AG09309 (cell line): ENCODE data around the gene MPZ.

Experiments used
- DNase-seq: peaks from one replicate; pipeline ENCODE4 v3.0.0-alpha.2; 2010; ENCODE audit warnings: low read depth
- H3K4me3 ChIP-seq: 2 replicates; pipeline ENCODE4 v1.5.1; 2011; ENCODE audit warnings: mild to moderate bottlenecking, low read depth, low read length, moderate library complexity; ENCODE audit not compliant: control insufficient read depth
- CTCF ChIP-seq: IDR thresholded peaks from 2 replicates; pipeline ENCODE4 v1.5.1; 2011; ENCODE audit warnings: mild to moderate bottlenecking, low read depth, low read length, inconsistent platforms; ENCODE audit not compliant: insufficient read depth, control insufficient read depth; ENCODE audit errors: missing control alignments

Gene MPZ

DNA sequence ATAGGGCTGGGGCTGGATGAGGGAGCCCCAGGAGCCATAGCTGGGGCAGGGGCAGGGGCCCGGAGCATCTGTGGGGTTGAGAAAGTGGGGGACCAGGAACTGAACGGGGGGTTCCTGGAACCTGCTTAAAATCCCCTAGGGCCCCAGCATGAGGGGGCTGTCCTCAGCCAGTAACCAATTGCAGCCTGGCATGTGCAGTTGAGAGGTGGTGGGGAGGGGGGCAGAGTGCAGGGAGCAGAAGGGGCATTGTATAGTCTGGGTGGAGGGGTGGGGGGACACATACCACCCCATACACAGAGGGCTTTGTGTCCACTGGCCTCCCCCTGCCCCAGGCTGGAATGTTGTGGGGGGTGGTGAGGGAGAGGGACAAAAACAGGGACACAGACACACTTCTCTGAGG is at the start of gene MPZ:
Gene MPZ, minus strand, starts transcription at position 101 of the 400 bp plus-strand sequence. Its CDS starts 63 bp downstream, at position 38.
- no peak for TF ChIP-seq CTCF
- no peak for DNase-seq
- H3K4me3 ChIP-seq, result no peak within 1 kb of the TSS

DNA sequence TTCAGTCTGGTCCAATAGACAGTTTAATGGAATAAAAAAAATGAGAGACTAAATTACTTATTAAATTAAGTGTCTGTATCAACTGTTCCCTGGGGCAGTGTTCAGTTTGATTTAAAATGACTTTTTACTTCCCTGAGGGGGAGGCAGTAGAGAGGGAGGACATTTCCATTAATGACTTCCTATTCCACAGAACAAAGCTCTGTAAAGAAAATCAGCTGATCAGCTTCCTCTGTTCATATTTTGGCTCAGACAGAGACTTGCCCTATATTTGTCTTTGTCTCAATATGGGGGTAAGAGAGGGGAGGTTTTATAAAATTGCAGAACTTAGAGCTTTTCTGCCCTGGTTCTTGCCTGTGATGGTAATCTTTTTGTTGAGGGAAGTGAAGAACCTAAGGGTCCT is 49.5 kb upstream of the MPZ start:
- no peak for TF ChIP-seq CTCF
- no peak for DNase-seq

DNA sequence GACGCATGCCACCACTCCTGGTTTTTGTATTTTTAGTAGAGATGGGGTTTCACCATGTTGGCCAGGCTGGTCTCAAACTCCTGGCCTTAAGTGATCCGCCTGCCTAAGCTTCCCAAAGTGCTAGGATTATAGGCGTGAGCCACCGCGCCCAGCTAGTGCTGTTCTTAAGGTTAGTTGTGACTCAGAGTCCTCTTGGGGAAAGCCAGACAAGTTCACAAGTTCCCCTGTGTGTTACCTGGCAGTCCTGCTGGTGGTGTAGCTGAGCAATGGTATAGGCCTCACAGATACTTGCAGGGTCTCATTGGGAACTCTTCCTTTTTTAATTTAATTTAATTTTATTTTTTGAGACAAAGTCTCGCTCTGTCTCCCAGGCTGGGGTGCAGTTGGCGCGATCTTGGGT is 47.3 kb upstream of the MPZ start:
- no peak for DNase-seq
- no peak for TF ChIP-seq CTCF
- no peak overlapping the region for H3K4me3 ChIP-seq

More for the DNA sequence above, 49.5 kb upstream of the MPZ start:
- H3K4me3 ChIP-seq, result no peak overlapping the region

DNA sequence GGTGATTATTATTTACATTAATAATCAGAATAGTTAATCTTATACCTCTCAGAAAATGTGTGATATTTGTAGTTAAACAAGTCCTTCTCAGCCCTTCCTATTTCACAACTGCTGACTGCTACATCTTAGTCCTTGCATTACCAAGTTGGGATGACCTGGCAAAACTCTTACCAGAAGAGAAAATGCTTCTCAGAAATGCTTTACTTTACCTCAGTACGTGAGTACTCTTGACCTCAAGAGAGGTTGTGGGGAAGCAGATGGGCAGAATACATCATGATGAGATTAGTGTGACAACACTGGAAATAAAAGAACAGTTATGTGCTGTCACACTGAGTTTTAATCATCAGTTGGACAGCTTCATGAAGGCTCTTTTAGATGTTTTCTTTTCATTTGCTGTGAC is 41.7 kb upstream of the MPZ start:
- no peak for TF ChIP-seq CTCF
- no peak for DNase-seq
- no peak overlapping the region for H3K4me3 ChIP-seq

DNA sequence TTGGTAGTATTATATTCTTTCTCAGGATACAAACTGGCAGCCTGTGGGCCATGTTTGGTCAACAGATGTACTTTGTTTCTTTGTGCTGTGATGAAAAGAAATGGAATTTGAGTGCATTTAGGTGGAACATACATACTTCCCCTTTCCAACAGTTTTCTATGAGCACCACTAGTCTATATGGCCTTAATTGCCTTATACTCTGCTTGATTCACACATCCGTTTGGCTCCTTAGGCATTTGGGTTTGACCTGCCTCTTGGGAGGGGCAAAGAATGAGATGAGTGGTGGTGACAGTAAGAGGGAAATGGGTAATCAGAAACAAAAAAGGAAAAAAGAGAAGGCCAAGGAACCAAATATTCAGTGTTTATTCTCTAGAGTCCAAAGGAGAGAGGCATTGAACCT is 40.9 kb upstream of the MPZ start:
- no peak for TF ChIP-seq CTCF
- no peak for DNase-seq
- H3K4me3 ChIP-seq, result no peak overlapping the region

DNA sequence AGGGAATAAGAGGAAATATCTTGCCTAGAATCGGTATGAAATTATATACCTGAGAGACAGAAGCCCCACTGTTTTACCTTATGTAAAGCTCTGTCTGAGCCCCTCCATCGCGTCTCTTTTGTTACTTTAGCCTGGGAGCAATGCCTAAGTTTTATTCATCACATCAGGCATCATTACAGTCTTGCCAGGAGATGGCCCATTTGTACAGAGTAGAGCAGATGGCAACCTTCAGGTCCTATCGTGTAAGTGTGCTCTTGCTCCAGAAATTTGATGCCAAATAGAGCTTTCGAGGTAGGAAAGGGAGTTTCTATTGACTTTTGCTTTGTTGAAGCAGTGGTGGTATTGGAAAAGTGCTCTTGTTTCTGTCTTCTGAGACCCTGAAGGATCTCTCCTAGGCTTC is 33.1 kb upstream of the MPZ start:
- DNase-seq, result no peak
- H3K4me3 ChIP-seq, result no peak overlapping the region
- TF ChIP-seq CTCF, result no peak

- TF ChIP-seq CTCF, result no peak
- no peak for DNase-seq
- H3K4me3 ChIP-seq, result no peak overlapping the region
Observed at GRCh38 chr1:161342177-161342576, 32.4 kb upstream of the MPZ start.
